HL-60/S4 treated with phorbol 12-myristate 13-acetate at 8.2 ng/mL for 4 days and 3 days (cell line): ENCODE data around the gene KCTD5.

ENCODE experiments used
- in situ Hi-C: fragments of 300-500 bp; cut with MboI; formaldehyde crosslinking; loops from 2 replicates; pipeline ENCODE4 v1.15.0; 2022; ENCODE audit warnings: low sequenced_read_pairs

The KCTD5 gene

GRCh38 chr16:2708955-2709587 is 26.7 kb downstream of the KCTD5 start:
- in situ Hi-C loops, result no loop called here

DNA sequence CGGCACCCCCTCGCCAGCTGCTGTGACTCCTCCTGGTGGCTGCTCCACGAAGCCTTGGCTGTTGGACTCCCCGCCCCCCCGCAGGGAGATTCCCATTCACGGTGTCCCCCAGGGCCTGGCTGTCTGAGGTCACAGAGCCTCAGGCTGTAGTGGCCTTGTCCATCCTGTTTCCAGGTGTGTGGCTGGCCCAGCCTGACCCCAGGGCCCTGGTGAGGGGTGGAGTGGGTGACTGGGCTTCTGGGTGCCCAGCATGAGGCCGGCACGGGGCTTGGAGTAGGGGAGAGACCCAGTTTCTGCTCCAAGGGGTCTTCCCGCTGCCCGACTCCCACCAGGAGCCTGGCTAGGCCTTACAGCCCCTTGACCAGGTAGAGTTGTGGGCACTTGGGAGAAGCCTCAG is 27.3 kb downstream of the KCTD5 start:
- in situ Hi-C loops, result no loop called here

DNA sequence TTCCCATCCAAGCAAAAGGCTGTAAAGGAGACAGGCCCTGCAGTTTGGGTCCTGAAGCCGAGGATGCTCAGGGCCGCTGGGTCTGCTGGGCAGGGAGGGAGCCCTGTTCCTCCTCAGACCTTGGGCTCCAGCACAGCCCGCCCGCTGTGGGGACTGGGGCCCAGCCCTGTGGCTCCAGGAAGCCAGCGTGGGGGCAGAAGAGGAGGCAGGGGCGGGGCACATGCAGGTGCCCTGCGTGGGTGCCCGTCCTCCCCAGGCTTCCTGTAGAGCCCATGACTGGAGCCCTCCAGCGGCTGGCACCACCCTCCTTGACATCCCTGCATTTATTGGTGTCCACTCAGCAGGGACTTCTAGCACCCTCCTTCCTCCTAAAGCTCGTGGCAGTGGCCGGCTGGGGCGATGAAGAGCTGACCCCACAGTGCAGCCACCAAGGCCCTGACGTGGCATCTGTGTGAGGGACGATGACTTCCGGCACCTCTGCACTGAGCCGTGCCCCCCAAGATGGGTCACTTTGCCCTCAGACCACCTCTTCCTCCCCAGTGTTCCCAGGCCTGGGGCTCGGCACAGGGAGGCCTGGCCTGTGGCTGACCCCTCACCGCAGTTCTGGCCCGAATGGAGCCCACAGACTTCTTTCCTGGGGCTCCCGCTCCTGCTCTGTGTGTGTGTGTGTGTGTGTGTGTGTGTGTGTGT is 27.8 kb downstream of the KCTD5 start:
- in situ Hi-C loops, result no loop called here

GRCh38 chr16:2710711-2711231 is 28.4 kb downstream of the KCTD5 start:
- in situ Hi-C loops, result no loop called here

GRCh38 chr16:2711370-2712062 is 29.2 kb downstream of the KCTD5 start:
- in situ Hi-C loops, result no loop called here

GRCh38 chr16:2712063-2712441 is 29.7 kb downstream of the KCTD5 start:
- in situ Hi-C loops, result no loop called here

- in situ Hi-C loops, result no loop called here
Measured at GRCh38 chr16:2712546-2712945, 30.2 kb downstream of the KCTD5 start.

- in situ Hi-C loops, result no loop called here
Measured at GRCh38 chr16:2713523-2713922, 31.2 kb downstream of the KCTD5 start.

DNA sequence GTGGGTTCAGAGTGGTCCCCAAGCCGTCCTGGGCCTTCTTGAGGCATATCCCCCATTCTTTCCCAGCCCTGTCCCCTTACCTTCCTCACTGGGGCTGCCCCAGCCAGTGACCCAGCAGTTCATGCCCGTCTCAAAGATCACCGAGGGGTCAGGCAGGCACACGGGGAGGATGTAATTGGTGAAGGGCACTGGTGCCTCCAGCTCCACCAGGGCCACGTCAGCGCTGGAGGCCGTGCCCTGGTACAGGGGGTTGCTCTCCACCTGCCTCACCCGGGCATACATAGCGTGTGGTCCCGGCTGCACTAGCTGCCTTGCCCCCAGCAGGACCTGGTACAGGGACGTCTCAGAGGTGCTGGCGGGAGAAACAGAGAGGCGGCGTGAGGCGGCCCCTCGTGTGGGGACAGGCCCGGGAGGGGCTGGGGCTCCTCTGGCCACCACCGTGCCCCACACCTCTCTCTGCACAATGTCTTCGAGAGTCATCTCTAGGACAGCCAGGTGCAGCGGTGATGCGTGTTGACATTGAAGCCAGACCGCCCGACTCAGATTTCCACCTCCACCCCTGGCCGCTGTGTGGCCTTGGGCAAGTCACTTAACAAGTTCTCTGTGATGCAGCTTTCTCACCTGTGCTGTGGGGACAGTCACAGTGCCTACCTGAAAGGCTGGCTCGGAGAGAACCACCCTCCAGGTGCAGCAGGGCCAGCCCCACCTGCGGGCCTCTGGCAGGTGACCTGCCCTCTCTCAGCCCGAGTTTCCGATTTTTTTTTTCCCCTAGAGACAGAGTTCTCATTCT is 31.9 kb downstream of the KCTD5 start:
- in situ Hi-C loops, result no loop called here

- in situ Hi-C loops, result no loop called here
Measured at GRCh38 chr16:2715064-2715463, 32.7 kb downstream of the KCTD5 start.

- in situ Hi-C loops, result no loop called here
Measured at GRCh38 chr16:2715519-2715918, 33.2 kb downstream of the KCTD5 start.

DNA sequence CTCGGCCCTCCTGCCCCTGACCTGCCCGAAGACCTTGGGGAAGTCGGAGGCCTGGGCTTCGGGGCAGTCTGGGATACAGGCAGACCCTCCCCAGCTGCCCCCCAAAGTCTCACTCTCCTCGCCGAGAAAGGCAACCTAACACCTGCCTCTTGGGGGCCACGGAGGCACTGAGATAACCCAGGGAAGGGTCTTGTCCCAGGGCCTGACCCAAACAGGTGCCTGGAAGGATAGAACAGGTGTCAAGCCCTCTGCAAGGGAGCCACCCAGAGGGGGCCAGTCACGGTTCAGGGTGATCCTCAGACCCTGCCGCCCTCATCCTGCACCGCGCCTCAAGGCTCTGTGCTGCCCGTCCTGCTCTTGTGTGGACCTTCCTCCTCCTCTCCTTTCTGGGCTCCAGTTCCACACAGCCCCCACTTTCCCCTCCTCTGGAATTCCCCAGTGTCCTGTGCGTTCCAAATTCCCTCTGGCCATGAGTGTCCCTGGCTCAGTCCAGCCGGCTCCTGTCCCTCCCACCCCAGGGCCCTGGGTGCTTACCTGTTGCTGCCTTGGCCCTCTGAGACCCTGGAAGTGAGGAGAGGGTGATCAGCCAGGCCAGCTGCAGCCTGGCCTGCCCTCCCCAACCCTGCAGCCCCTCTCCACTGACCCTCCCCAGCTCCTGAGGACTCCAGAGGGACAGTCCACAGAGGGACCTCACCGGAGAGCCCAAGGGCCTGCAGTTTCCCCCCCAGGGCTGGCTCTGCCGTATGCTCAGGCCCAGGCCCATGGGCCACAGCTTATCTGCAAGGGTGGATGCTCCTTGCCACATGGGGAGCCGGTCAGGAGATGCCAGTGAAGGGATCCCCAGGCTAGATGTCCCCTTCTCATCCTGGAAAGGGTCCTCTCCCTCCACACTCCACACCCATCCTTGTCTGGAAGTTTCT is 33.9 kb downstream of the KCTD5 start:
- in situ Hi-C loops, result no loop called here

- in situ Hi-C loops, result no loop called here
Measured at GRCh38 chr16:2716948-2717347, 34.6 kb downstream of the KCTD5 start.

DNA sequence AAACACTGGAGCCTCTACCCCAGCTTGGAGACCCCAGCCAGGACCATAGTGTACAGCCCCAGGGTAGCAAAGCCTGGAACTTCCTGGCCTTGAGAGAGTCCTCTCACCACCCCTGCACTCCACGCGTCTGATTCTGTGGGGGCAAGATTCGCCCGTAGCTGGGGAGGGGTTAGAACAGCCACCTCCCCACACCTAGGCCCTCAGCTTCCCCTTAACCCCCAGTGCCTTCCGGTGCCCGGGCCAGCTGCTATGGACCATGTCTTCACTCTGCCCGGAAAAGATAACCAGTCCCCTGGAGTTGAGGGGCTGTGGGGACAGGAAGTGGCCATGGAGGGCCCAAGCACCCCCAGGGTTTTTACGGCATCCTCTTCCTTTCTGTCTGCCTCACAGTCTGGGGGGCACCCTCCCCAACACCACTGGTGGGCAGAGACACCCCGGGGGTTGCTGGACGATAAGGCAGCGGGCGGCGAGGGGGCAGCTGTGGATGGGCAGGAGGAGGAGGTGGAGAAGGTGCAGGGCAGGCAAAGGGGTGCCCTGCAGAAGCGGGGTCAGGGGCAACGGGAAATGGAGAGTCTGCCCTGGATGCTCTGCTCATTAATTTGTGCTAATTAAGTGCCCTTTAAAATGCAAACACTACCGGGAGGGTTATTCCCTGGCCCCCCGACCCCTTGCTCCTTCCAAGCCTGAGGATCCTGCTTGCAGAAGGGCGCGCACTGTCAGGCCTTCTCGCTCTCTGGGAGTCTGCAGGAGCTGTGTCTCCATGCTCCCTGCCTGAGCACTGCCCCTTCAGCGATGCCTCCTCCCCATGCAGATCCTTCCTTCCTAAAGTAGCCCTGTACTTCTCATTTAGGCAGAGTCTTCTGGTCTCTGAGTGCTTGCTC is 35.3 kb downstream of the KCTD5 start:
- in situ Hi-C loops, result no loop called here

GRCh38 chr16:2719328-2720063 is 37.2 kb downstream of the KCTD5 start:
- in situ Hi-C loops, result no loop called here

GRCh38 chr16:2720064-2720457 is 37.7 kb downstream of the KCTD5 start, which contains the start of gene PRSS27:
PRSS27 (minus strand) TSS chr16:2720224; CDS start chr16:2720160, 64 bp downstream.
- in situ Hi-C loops, result no loop called here

DNA sequence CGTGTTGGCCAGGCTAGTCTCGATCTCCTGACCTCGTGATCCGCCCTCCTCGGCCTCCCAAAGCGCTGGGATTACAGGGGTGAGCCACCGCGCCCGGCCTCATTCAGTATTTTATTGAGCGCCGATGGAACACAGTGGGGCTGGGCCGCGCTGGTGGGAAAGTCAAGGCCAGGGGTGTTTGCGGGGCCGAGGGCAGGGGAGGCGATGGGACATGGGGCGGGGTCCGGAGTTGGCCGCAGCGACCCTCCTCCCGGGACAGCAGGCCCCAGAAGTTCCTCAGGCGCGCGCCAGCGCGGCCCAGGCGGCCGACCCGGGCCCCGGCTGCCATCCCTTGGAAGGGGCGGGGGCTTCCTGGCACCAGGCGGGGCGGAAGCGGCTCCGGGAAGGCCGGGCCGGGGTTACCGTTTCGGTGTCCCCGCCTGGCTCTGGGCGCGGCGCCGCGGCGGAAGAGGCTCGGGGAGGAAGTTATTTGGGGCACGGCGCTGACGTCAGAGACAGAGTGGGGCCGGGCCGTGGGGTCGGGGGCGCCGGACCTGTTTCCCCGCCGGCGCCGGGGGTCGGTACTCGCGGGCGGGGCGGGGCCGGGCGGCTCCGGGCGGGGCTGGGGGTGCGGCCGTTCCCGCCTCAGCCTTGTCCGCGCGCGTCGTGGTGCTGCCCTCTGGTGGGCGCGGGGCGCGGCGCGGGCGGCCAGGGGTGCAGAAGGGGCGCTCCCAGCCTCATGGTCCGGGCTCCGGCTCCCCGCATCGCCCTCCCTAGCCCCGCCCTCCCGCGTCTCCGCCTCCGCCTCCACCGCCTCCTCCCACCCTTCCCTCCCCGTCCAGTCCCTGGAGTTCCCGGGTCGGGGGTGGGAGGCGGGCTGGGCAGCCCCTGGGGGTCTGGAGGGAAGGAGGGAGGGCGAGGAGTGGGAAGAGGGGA is 38.7 kb downstream of the KCTD5 start:
- in situ Hi-C loops, result no loop called here
